ENCODE data around the gene GRAMD1B.
"Not testable (repeated sequence)": the region's sequence is repeated elsewhere in the genome, so short reads cannot be mapped to it uniquely, and the experiment has no call there.

GRCh38 chr11:123659965-123660364 lies 229.9 kb downstream of the GRAMD1B start:
- not testable (repeated sequence) for TF ChIP-seq CTCF (conservative IDR thresholded peaks at IDR 0.05; ENCODE audit: low read length); EZH2phosphoT487 (IDR thresholded peaks at IDR 0.05; ENCODE audit: borderline replicate concordance)

Data from Loucy (cell line).